Prostate gland (tissue), 2 donors: ENCODE data around the gene BHLHE40. TPM values are rescaled to one million over a fixed set of nuclear protein-coding genes. Genes with fewer than 3 reads are reported as not detected.

ENCODE experiments used
- DNase-seq: peaks from one replicate; pipeline ENCODE4 v3.0.0-alpha.2; 2019; ENCODE audit warnings: low spot score
- H3K27ac ChIP-seq, 2 donors: fragments of 200-600 bp; sonication (generic); 2 replicates each; pipeline ENCODE4 v1.5.1; 2017 to 2019
- H3K27me3 ChIP-seq: fragments of 200-600 bp; sonication (generic); replicated peaks from 2 replicates; pipeline ENCODE4 v1.5.1; 2019; ENCODE audit not compliant: insufficient read depth
- H3K36me3 ChIP-seq, 2 donors: fragments of 200-600 bp; sonication (generic); 1 replicate in 1 of 2; 2 replicates in 1 of 2; pipeline versions ENCODE4 v1.5.1 to v1.8.1; 2017 to 2019
- H3K4me1 ChIP-seq: fragments of 200-600 bp; sonication (generic); replicated peaks from 2 replicates; pipeline ENCODE4 v1.5.1; 2019
- H3K4me3 ChIP-seq, 2 donors: fragments of 200-600 bp; sonication (generic); 2 replicates each; pipeline ENCODE4 v1.5.1; 2017 to 2019
- H3K9me3 ChIP-seq: fragments of 200-600 bp; sonication (generic); 2 replicates; pipeline ENCODE4 v1.5.1; 2017
- POLR2A ChIP-seq: fragments of 450-650 bp; IDR thresholded peaks from one replicate; pipeline ENCODE4 v1.6.1; 2016; ENCODE audit warnings: antibody characterized with exemption, mild to moderate bottlenecking
- POLR2AphosphoS5 ChIP-seq: sonication (generic); formaldehyde crosslinking; IDR thresholded peaks from one replicate; pipeline ENCODE4 v1.6.1; 2017; ENCODE audit warnings: antibody characterized with exemption
- WGBS: methylation state at CpG from one replicate; pipeline ENCODE4 v1.1.5; 2018; 5-methylcytosine and 5-hydroxymethylcytosine counted together
- intact Hi-C: fragments of 100-400 bp; cut with DNase I; formaldehyde crosslinking; loops from one replicate; pipeline ENCODE4 v1.14.2; 2022
- total RNA-seq, 2 donors: library from RNA; depleted of rRNA; stranded (reverse); fragments of >200 nt; gene quantifications; one replicate each; pipeline ENCODE4 v1.1.0, GENCODE V29; 2016
- TF ChIP-seq, protein P1 (sequence below), 4 experiments: fragments of 200-600 bp in 2 of 4; fragments of 450-650 bp in 2 of 4; sonication (generic) in 2 of 4; IDR thresholded peaks; 1 replicate in 3 of 4; 2 replicates in 1 of 4; pipeline ENCODE4 v1.5.1; 2016 to 2019; ENCODE audit warnings: antibody characterized with exemption in 4 of 4, mild to moderate bottlenecking in 2 of 4, moderate library complexity in 2 of 4

BHLHE40 gene
- total RNA-seq, 2 donors from 2014 or later, result 32.3 to 52.0 TPM

- Histone ChIP-seq H3K4me1 (no peaks in the 10 kb centered on the region), H3K27me3 (no peaks in the 10 kb centered on the region), H3K4me3 (no peak overlapping the region), H3K9me3 (no peaks in the 10 kb centered on the region), H3K36me3 (no peaks in the 10 kb centered on the region), H3K27ac (no peak overlapping the region)
- intact Hi-C loops, result no loop called here
- 91% methylated on average over 6 of the region's 6 CpGs for WGBS
- no peak for TF ChIP-seq POLR2A
- TF ChIP-seq, protein P1, sequence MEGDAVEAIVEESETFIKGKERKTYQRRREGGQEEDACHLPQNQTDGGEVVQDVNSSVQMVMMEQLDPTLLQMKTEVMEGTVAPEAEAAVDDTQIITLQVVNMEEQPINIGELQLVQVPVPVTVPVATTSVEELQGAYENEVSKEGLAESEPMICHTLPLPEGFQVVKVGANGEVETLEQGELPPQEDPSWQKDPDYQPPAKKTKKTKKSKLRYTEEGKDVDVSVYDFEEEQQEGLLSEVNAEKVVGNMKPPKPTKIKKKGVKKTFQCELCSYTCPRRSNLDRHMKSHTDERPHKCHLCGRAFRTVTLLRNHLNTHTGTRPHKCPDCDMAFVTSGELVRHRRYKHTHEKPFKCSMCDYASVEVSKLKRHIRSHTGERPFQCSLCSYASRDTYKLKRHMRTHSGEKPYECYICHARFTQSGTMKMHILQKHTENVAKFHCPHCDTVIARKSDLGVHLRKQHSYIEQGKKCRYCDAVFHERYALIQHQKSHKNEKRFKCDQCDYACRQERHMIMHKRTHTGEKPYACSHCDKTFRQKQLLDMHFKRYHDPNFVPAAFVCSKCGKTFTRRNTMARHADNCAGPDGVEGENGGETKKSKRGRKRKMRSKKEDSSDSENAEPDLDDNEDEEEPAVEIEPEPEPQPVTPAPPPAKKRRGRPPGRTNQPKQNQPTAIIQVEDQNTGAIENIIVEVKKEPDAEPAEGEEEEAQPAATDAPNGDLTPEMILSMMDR (IDR thresholded peaks at IDR 0.05), result no peak
- no peak for TF ChIP-seq POLR2AphosphoS5
- DNase-seq, result no peak
These were observed 43.1 kb downstream of the BHLHE40 start for GRCh38 chr3:5022187-5022965.

DNA sequence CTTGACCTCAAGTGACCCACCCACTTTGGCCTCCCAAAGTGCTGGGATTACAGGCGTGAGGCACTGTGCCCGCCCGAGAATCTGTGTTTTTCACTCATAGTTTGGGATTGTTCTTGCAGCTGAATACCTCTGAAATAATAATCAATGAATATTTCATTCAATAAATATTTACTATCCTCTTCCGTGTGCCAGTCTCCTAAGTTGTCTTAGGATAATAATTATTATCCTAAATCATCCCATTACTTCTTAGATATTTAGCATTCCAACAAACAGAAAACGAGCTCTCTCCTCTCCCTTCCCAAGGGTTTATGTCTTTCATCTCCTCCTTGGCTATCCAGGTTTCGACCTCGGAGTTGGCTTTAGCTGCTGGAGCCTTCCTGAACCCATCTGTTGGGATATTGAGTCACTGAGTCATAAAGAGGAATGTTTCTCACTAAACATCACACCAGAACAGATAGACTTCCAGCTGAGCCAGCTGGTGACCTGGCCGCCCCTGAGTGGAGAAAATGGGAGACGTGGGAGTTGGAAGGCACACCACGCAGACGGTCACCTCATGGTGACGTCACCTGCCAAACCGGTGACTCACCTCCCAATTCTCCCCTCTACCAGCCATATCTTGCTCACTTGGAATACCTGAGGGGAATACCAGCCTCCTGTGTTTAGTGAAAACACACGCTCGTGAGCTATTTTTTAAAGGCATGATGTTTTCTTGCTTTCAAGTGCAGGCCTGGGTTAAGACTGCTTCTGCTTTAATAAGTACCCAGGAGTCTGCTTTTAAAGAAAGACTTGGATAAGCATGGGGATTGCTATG is 43.9 kb downstream of the BHLHE40 start:
- Histone ChIP-seq H3K27me3 (no peaks in the 10 kb centered on the region), H3K4me3 (no peak overlapping the region), H3K36me3 (no peaks in the 10 kb centered on the region), H3K27ac (peak overlapping the region; percentile 2 to 6), H3K9me3 (no peaks in the 10 kb centered on the region), H3K4me1 (no peaks in the 10 kb centered on the region)
- no peak for TF ChIP-seq POLR2AphosphoS5
- TF ChIP-seq, protein P1 (IDR thresholded peaks at IDR 0.05), result no peak
- TF ChIP-seq POLR2A, result no peak
- DNase-seq, result no peak
- 59% methylated on average over 15 of the region's 15 CpGs for WGBS
- intact Hi-C loops, result no loop called here

DNA sequence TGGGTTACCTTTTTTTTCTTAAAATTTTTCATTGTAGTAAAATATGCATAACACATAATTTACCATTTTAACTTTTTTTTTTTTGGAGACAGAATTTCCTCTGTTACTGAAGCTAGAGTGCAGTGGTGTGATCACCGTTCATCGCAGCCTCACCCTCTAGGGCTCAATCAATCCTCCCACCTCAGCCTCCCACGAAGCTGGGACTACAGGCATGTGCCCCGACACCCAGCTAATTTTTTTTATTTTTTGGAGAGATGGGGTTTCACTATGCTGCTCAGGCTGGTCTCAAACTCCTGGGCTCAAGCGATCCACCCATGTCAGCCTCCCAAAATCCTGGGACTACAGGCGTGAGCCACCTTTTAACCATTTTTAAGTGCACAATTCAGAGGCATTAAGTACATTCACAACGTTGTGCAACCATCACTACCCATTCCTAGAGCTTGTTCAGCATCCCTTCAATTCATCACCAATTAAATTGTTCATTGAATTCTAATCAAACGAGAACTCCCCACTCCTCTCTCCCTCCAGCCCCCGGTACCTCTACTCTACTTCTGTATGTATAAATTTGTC is 44.6 kb downstream of the BHLHE40 start:
- H3K4me1 ChIP-seq, result no peaks in the 10 kb centered on the region
- TF ChIP-seq, protein P1 (IDR thresholded peaks at IDR 0.05), result no peak
- H3K4me3 ChIP-seq, result no peak overlapping the region
- no peaks in the 10 kb centered on the region for H3K9me3 ChIP-seq
- intact Hi-C loops, result no loop called here
- H3K27me3 ChIP-seq, result no peaks in the 10 kb centered on the region
- no peak for DNase-seq
- no peaks in the 10 kb centered on the region for H3K36me3 ChIP-seq
- 86% methylated on average over 9 of the region's 9 CpGs for WGBS
- peak overlapping the region; percentile 2 to 6 for H3K27ac ChIP-seq

DNA sequence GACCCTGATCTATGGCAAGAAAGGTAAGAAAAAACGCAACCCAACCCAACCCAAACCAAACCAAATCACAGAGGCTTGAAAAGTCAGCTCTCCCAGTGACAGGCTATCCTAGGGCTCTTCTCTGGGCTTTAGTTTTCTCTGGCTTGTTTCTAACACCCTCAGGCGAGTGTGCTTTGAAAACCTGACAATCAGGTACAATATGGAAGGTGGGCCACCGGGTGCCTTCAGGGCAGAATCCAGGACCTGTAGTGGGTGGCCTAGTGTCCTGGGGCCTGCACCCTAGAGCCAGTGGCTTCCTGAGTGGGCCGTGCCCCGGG is 46.8 kb downstream of the BHLHE40 start:
- H3K36me3 ChIP-seq, result no peaks in the 10 kb centered on the region
- peak overlapping the region; percentile 71 to 77 for H3K27ac ChIP-seq
- no peak for TF ChIP-seq POLR2A
- TF ChIP-seq POLR2AphosphoS5, result no peak
- TF ChIP-seq, protein P1 (IDR thresholded peaks at IDR 0.05), result no peak
- H3K27me3 ChIP-seq, result no peaks in the 10 kb centered on the region
- 32% methylated on average over 5 of the region's 5 CpGs for whole genome bisulfite sequencing
- intact Hi-C loops, result loop anchor here (5.0 kb wide), 3 partner anchors 39 to 314 kb away; no protein-coding TSS in a partner anchor
- no peaks in the 10 kb centered on the region for H3K9me3 ChIP-seq
- no peak for DNase-seq
- H3K4me3 ChIP-seq, result peak overlapping the region; percentile 34 to 36
- no peaks in the 10 kb centered on the region for H3K4me1 ChIP-seq
